Esophagus (tissue), 2 donors: ENCODE data around the gene KIRREL3. TPM values are rescaled to one million over a fixed set of nuclear protein-coding genes. Genes with fewer than 3 reads are reported as not detected.

Experiments
- H3K27ac ChIP-seq, 2 donors: one replicate each; pipeline ENCODE4 v1.5.1; 2013; ENCODE audit warnings: low read depth in 2 of 2, mild to moderate bottlenecking in 2 of 2, inconsistent platforms in 1 of 2, low read length in 1 of 2, moderate library complexity in 1 of 2
- H3K27me3 ChIP-seq, 2 donors: one replicate each; pipeline ENCODE4 v1.6.1; 2013; ENCODE audit warnings: low read length in 2 of 2, control low read depth in 1 of 2, mild to moderate bottlenecking in 1 of 2; ENCODE audit not compliant: insufficient read depth in 2 of 2, control insufficient read depth in 1 of 2
- H3K36me3 ChIP-seq, 2 donors: one replicate each; pipeline ENCODE4 v1.6.1; 2013; ENCODE audit warnings: low read length in 1 of 2; ENCODE audit not compliant: control insufficient read depth in 2 of 2, insufficient read depth in 2 of 2
- H3K4me1 ChIP-seq, 2 donors: one replicate each; pipeline ENCODE4 v1.6.1; 2013; ENCODE audit warnings: low read length in 1 of 2; ENCODE audit not compliant: control insufficient read depth in 2 of 2, insufficient read depth in 2 of 2
- H3K4me3 ChIP-seq, 2 donors: one replicate each; pipeline ENCODE4 v1.5.1; 2013; ENCODE audit warnings: low read length in 2 of 2, mild to moderate bottlenecking in 2 of 2, low read depth in 1 of 2, moderate library complexity in 1 of 2
- H3K9me3 ChIP-seq, 2 donors: one replicate each; pipeline ENCODE4 v1.6.1; 2013; ENCODE audit warnings: mild to moderate bottlenecking in 2 of 2, low read depth in 1 of 2, low read length in 1 of 2, moderate library complexity in 1 of 2; ENCODE audit not compliant: control insufficient read depth in 2 of 2, insufficient read depth in 1 of 2
- WGBS, 2 donors: extraction: QIAGEN DNeasy Blood & Tissue Kit; methylation state at CpG; one replicate each; pipeline ENCODE4 v1.1.7; 2013; 5-methylcytosine and 5-hydroxymethylcytosine counted together
- polyA plus RNA-seq, 2 donors: library from polyadenylated mRNA; stranded (reverse); fragments of 200-250 nt; gene quantifications; one replicate each; pipeline ENCODE4 v1.2.3, GENCODE V29; 2013
- donor health status: healthy with polysubstance abuse.
- donor health status: Bipolar disorder and iron deficiency.

Gene KIRREL3
- polyA plus RNA-seq, 2 donors: 0.05 to 0.12 TPM

DNA sequence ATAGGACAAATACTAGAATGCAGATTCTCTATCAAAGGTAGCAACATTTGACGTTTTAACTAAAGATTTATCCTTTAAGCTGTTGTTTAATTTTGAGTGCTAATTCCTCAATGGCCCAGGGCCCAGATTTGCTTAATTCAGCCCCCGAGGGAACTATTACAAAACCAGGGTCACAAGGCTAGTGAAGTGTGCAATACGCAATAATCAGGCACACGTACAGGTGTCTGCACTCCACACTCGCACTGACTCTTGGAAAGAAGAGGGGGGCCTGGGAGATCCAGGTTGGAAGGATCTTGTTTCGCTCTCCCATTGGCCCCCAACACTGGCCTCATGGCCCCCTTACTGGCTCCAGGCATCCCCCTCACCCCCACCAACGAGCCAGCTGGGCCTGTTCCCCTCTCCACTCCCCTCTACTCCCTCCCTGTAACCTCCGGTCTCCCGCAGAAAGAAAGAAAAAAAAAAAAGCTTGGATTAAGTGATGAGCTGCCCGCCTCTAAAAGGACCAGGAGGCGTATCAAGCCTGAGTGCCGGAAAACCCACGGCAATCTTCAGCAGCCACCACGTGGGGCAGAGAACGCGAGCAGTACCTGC, 2.2 kb upstream of the KIRREL3 start:
- no peak overlapping the region for H3K27ac ChIP-seq
- H3K4me1 ChIP-seq: peaks cover 0 to 4% of the 10 kb centered on the region in 2 donors
- H3K9me3 ChIP-seq: no peaks in the 10 kb centered on the region
- no peaks in the 10 kb centered on the region for H3K36me3 ChIP-seq
- H3K27me3 ChIP-seq: peaks cover 13 to 17% of the 10 kb centered on the region in 2 donors
- WGBS, 2 donors: 11 to 15% methylated on average over 16 of the region's 16 CpGs
- no peak overlapping the region for H3K4me3 ChIP-seq

GRCh38 chr11:127000981-127001380, 411 bp upstream of the KIRREL3 start:
- no peaks in the 10 kb centered on the region for H3K9me3 ChIP-seq
- 7 to 12% methylated on average over 6 of the region's 6 CpGs for WGBS, 2 donors
- H3K27ac ChIP-seq: no peak overlapping the region
- no peaks in the 10 kb centered on the region for H3K36me3 ChIP-seq
- H3K27me3 ChIP-seq: peaks cover 13 to 17% of the 10 kb centered on the region in 2 donors
- peaks cover 0 to 4% of the 10 kb centered on the region in 2 donors for H3K4me1 ChIP-seq
- H3K4me3 ChIP-seq: peak overlapping the region in 1 of 2 donors; percentile 5

- no peaks in the 10 kb centered on the region for H3K36me3 ChIP-seq
- WGBS, 2 donors: 51 to 52% methylated on average over 5 of the region's 5 CpGs
- no peak overlapping the region for H3K4me3 ChIP-seq
- no peak overlapping the region for H3K27ac ChIP-seq
- no peaks in the 10 kb centered on the region for H3K9me3 ChIP-seq
- H3K4me1 ChIP-seq: peaks cover 0 to 4% of the 10 kb centered on the region in 2 donors
- H3K27me3 ChIP-seq: peaks cover 13 to 17% of the 10 kb centered on the region in 2 donors
Measured at GRCh38 chr11:126999366-126999765, 1.2 kb downstream of the KIRREL3 start.

- Histone ChIP-seq H3K27ac (no peak overlapping the region), H3K9me3 (no peaks in the 10 kb centered on the region), H3K27me3 (peaks cover 9 to 13% of the 10 kb centered on the region in 2 donors), H3K4me1 (no peaks in the 10 kb centered on the region), H3K36me3 (no peaks in the 10 kb centered on the region), H3K4me3 (no peak overlapping the region)
- 62 to 65% methylated on average over 4 of the region's 4 CpGs for WGBS, 2 donors
Measured at GRCh38 chr11:126997641-126998040, 2.9 kb downstream of the KIRREL3 start.

DNA sequence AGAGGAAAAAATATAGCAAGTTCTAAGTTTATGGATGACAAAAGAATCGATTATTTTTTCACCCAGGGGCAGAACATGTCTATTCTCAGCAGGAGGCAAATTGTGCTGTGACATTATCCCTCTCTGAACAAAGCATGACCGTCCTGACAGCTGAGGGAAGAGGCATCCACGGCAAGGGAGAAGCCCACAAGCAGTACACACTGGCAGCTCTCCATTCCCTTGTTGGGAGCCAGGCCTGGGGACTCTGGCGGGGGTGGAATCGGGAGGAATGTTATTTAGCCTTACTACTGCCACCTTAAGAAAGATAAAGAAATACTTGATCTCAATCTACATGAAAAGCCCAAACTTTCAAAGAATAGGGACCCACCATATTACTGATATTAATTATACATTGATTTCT, 3.4 kb downstream of the KIRREL3 start:
- no peak overlapping the region for H3K4me3 ChIP-seq
- 42 to 46% methylated on average over 5 of the region's 5 CpGs for WGBS, 2 donors
- peaks cover 9 to 13% of the 10 kb centered on the region in 2 donors for H3K27me3 ChIP-seq

GRCh38 chr11:126996036-126996804, 4.3 kb downstream of the KIRREL3 start:
- Histone ChIP-seq H3K27ac (no peak overlapping the region), H3K27me3 (peaks cover 6 to 7% of the 10 kb centered on the region in 2 donors), H3K36me3 (no peaks in the 10 kb centered on the region), H3K4me1 (no peaks in the 10 kb centered on the region), H3K4me3 (no peak overlapping the region), H3K9me3 (no peaks in the 10 kb centered on the region)
- 61 to 62% methylated on average over 4 of the region's 4 CpGs for WGBS, 2 donors

More for the DNA sequence above, 3.4 kb downstream of the KIRREL3 start:
- Histone ChIP-seq H3K27ac (no peak overlapping the region), H3K4me1 (no peaks in the 10 kb centered on the region), H3K36me3 (no peaks in the 10 kb centered on the region), H3K9me3 (no peaks in the 10 kb centered on the region)

GRCh38 chr11:126993599-126993998, 7.0 kb downstream of the KIRREL3 start:
- WGBS, 2 donors: 88 to 99% methylated on average over 2 of the region's 2 CpGs
- H3K9me3 ChIP-seq: peaks cover 0 to 2% of the 10 kb centered on the region in 2 donors
- H3K36me3 ChIP-seq: no peaks in the 10 kb centered on the region
- no peak overlapping the region for H3K4me3 ChIP-seq
- peaks cover 2 to 6% of the 10 kb centered on the region in 2 donors for H3K27me3 ChIP-seq
- H3K4me1 ChIP-seq: no peaks in the 10 kb centered on the region
- no peak overlapping the region for H3K27ac ChIP-seq

DNA sequence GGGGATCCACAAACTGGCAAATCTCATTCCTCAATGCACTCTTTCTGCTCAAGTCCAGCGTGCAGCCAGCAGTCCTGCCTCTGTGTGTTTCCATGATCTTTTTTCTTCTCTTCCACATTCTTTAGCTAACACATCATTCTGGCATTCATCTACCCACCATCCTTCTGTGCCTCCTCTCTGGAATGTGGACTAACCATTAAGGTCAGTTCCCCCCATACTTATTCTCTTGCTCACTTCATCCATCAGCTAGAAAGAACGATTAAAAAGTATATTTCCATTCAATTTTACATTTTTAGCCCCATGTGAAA, 7.8 kb downstream of the KIRREL3 start:
- Histone ChIP-seq H3K36me3 (no peaks in the 10 kb centered on the region), H3K9me3 (peaks cover 0 to 2% of the 10 kb centered on the region in 2 donors), H3K27ac (no peak overlapping the region), H3K27me3 (peaks cover 0 to 4% of the 10 kb centered on the region in 2 donors), H3K4me1 (no peaks in the 10 kb centered on the region), H3K4me3 (no peak overlapping the region)
- 63% methylated on average over 2 of the region's 2 CpGs for WGBS, 2 donors

DNA sequence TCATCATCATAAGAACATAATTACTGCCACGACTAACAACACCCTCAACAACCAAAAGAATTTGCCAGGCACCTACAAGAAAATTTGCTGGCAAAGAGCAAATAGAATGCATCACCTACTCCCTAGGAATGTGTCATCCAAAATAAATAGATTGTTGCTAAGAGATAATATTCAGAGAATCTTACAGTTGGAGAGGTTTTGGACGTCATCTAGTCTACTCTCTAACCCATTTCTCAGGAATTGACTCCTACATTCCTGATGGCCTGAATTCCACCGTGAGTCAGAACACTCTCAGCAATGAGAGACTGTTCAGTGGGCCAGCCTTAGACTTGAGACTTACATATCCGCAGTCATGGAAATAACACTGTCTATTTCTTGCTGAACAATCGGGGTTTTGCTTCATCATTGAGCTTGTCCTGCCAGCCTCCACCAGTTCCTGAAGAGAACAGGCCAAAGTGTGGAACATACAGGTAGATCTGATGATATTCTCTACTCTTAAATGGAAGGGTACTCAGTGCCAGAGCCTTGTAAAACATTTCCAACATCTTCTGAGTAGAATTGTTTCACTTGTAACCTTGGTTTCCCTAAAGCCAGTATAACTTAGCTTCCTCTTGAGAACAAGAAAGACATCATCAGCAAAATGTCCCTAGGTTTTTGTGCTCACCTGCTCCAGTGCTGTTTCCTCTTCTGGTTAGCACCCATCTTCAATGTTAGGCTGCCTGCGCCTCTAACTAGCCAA, 8.3 kb downstream of the KIRREL3 start:
- 64 to 66% methylated on average over 6 of the region's 6 CpGs for WGBS, 2 donors
- Histone ChIP-seq H3K4me1 (no peaks in the 10 kb centered on the region), H3K4me3 (no peak overlapping the region), H3K9me3 (peaks cover 0 to 2% of the 10 kb centered on the region in 2 donors), H3K36me3 (no peaks in the 10 kb centered on the region), H3K27ac (no peak overlapping the region), H3K27me3 (peaks cover 0 to 4% of the 10 kb centered on the region in 2 donors)
